HFFc6 (cell line): Measurements from ENCODE around the gene SOBP. TPM values are rescaled to one million over a fixed set of nuclear protein-coding genes. Genes with fewer than 3 reads are reported as not detected.

Experiments
- DNase-seq: peaks from one replicate; pipeline ENCODE4 v3.0.0-alpha.2; 2018
- H3K27ac Mint-ChIP-seq: 2 replicates; pipeline ENCODE4 v1.8.0; 2020; ENCODE audit warnings: mild to moderate bottlenecking, mixed read lengths
- H3K27me3 Mint-ChIP-seq: 2 replicates; pipeline ENCODE4 v1.8.0; 2021; ENCODE audit warnings: mild to moderate bottlenecking, moderate library complexity, mixed read lengths; ENCODE audit not compliant: insufficient read depth
- H3K36me3 Mint-ChIP-seq: 2 replicates; pipeline ENCODE4 v1.8.0; 2021; ENCODE audit warnings: low read depth, mixed read lengths
- H3K4me1 Mint-ChIP-seq: 2 replicates; pipeline ENCODE4 v1.8.0; 2020; ENCODE audit warnings: low read depth, mixed read lengths
- H3K4me3 Mint-ChIP-seq: 2 replicates; pipeline ENCODE4 v1.8.0; 2020; ENCODE audit warnings: mild to moderate bottlenecking, moderate library complexity, mixed read lengths
- H3K9me3 Mint-ChIP-seq: 2 replicates; pipeline ENCODE4 v1.8.0; 2020; ENCODE audit warnings: mild to moderate bottlenecking, mixed read lengths
- total RNA-seq, 6 experiments: library from RNA; stranded (reverse); fragmentation: NEBNext Ultra II Directional; extraction: Animal tissue kit (Norgen Biotek cat#: 25700); gene quantifications; 2 replicates in 1 of 6; 3 replicates in 5 of 6; pipeline ENCODE4 v1.2.3, GENCODE V29; 2021
- TF ChIP-seq, protein P1 (sequence below): fragments of 200-600 bp; sonication (generic); IDR thresholded peaks from 2 replicates; pipeline ENCODE4 v1.5.0; 2021; ENCODE audit warnings: antibody characterized with exemption, mild to moderate bottlenecking

Gene SOBP
- total RNA-seq, 6 experiments from 2014 or later = 0.09 to 0.50 (median 0.15) TPM; not detected in 1

DNA sequence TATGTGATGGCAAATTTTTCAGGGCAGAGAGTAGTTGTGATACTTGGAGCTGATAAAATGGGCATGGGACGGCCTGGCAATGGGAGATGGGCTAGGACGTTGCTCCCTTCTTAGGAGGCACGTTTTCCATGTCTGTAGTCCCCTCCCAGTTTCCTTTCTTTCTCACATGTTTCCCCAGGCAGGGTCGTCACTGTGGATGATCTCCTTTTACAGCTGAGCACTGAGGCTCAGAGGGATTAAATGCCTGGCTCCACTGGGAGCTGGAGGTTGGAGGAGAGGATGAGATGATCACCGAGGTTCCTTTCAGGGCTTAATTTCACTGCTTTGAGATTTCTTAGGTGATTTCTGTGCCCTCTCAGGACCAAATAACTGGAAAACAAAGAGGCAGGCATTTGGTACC lies 136.7 kb downstream of the SOBP start:
- DNase-seq = no peak
- Mint-ChIP-seq H3K27me3 (peaks cover 16% of the 10 kb centered on the region), H3K4me1 (peaks cover 7% of the 10 kb centered on the region; the same call in 1 of the 2 replicates), H3K9me3 (no peaks in the 10 kb centered on the region), H3K4me3 (no peak overlapping the region), H3K36me3 (no peaks in the 10 kb centered on the region), H3K27ac (no peak overlapping the region)
- TF ChIP-seq, protein P1, sequence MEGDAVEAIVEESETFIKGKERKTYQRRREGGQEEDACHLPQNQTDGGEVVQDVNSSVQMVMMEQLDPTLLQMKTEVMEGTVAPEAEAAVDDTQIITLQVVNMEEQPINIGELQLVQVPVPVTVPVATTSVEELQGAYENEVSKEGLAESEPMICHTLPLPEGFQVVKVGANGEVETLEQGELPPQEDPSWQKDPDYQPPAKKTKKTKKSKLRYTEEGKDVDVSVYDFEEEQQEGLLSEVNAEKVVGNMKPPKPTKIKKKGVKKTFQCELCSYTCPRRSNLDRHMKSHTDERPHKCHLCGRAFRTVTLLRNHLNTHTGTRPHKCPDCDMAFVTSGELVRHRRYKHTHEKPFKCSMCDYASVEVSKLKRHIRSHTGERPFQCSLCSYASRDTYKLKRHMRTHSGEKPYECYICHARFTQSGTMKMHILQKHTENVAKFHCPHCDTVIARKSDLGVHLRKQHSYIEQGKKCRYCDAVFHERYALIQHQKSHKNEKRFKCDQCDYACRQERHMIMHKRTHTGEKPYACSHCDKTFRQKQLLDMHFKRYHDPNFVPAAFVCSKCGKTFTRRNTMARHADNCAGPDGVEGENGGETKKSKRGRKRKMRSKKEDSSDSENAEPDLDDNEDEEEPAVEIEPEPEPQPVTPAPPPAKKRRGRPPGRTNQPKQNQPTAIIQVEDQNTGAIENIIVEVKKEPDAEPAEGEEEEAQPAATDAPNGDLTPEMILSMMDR = no peak

DNA sequence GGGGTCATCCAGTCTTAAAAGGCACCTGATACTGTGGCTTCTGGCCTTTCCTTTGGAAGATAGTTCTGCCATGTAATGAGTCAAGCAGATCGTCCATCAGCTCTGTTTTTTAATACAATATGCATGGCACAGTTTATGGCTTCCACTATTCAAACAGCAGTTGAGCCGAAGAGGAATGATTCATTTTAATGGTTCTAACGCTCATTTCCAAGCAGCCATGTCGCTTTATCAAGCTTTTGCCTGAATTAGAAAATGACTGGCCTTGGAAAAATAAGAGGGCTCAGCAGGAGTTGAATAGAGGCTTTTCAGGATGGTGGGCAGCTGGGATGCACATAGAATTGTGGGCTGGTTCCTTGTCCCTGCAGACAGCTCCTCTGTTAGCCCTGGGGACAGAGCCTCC lies 138.1 kb downstream of the SOBP start:
- Mint-ChIP-seq H3K9me3 (no peaks in the 10 kb centered on the region), H3K27ac (no peak overlapping the region), H3K36me3 (no peaks in the 10 kb centered on the region), H3K27me3 (peaks cover 16% of the 10 kb centered on the region), H3K4me1 (peaks cover 7% of the 10 kb centered on the region; the same call in 1 of the 2 replicates), H3K4me3 (no peak overlapping the region)
- TF ChIP-seq, protein P1 = no peak
- DNase-seq = no peak

DNA sequence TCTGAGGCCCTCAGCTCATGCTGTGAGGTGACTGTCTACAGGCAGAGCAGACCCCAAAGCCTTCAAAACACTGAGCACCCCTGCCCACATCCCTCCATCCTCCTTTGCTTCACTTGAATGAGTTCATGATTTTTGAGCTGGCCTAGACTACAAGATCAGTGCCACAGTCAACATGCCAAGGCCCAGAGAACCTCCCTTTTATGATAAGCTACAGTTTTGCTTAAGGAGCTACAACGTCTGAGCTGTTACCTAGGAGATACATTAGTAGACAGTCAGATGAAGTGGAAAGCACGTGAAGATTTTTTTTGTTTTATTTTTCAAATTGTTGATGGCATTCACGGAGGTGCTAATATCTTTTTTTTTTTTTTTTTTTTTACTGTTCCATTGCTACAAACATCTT lies 139.0 kb downstream of the SOBP start:
- H3K4me3 Mint-ChIP-seq = no peak overlapping the region
- no peaks in the 10 kb centered on the region for H3K9me3 Mint-ChIP-seq
- no peak overlapping the region for H3K27ac Mint-ChIP-seq
- no peak for DNase-seq
- H3K36me3 Mint-ChIP-seq = no peaks in the 10 kb centered on the region
- peaks cover 7% of the 10 kb centered on the region; the same call in 1 of the 2 replicates for H3K4me1 Mint-ChIP-seq
- TF ChIP-seq, protein P1 = no peak
- peaks cover 15% of the 10 kb centered on the region for H3K27me3 Mint-ChIP-seq

DNA sequence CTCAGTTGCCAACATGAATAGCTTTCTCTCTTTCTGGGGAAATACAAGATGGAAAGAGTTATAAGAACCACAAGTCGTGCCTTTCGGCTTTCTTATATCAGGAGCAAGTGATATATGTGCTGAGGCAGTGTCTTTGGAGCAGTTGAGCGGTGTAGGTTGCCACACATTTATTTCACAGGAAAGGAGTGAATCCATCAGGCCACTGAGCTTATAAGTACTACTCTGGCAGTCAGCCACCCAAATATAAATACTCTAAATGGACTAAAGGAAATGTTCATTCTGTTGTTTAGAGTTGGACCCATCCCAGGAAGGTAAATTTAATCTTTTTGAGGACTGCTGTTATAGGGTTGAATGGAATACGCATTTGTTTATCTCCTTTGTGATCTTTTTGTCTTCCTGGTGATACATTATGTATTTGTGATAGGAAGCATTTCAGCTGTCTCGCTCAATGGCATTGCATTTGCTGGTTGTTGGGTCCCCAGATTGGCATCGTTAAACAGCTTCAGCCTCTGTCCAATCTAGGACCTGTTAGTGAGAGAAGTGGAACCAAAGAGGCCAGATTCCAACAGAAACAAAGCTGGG lies 139.7 kb downstream of the SOBP start:
- no peak overlapping the region for H3K27ac Mint-ChIP-seq
- TF ChIP-seq, protein P1 = no peak
- no peak for DNase-seq
- H3K4me3 Mint-ChIP-seq = no peak overlapping the region
- peaks cover 16% of the 10 kb centered on the region for H3K27me3 Mint-ChIP-seq
- no peaks in the 10 kb centered on the region for H3K36me3 Mint-ChIP-seq
- H3K9me3 Mint-ChIP-seq = no peaks in the 10 kb centered on the region
- H3K4me1 Mint-ChIP-seq = peaks cover under 1% of the 10 kb centered on the region; the same call in 1 of the 2 replicates

DNA sequence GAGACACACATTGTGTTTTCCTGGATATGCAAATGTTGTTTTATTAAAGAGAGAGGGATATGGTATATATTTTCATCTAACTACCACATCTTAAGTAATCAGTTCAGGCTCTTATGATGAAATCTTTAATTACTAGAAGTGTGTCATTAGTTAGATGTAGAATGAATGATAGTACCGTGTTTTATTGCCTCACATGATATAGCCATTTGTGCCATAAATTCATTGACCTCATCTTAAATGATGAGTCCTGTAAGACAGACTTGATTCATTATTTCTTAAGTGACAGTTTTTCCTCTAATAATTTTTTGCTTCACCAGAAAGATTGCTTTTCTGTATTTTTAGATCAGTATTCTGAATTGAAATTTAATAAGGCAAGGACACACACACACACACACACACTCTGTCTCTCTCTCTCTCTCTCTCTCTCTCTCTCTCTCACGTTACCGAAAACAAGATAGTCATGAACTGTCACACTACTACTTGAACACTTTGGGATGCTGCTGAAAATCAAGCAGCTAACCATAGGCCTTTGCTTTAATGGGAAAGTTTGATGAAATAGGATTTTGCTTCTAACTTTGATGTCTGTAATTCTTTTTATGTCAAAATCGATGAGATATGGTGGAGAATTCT lies 140.5 kb downstream of the SOBP start:
- TF ChIP-seq, protein P1 = no peak
- Mint-ChIP-seq H3K4me1 (no peaks in the 10 kb centered on the region), H3K27me3 (peaks cover 16% of the 10 kb centered on the region), H3K4me3 (no peak overlapping the region), H3K36me3 (no peaks in the 10 kb centered on the region), H3K27ac (no peak overlapping the region), H3K9me3 (no peaks in the 10 kb centered on the region)
- no peak for DNase-seq
